GM19438 (cell line): ENCODE data around the gene LTV1.
A peak's percentile ranks its signal among the peaks of the same experiment; 100 is the strongest.
"Not testable (repeated sequence)": the region's sequence is repeated elsewhere in the genome, so short reads cannot be mapped to it uniquely, and the experiment has no call there.

Source experiments
- ATAC-seq: cut with Tn5 transposase; IDR thresholded peaks from one replicate; pipeline ENCODE4 v1.9.1; 2021; ENCODE audit warnings: low read depth; ENCODE audit not compliant: unreplicated experiment

Gene LTV1, protein sequence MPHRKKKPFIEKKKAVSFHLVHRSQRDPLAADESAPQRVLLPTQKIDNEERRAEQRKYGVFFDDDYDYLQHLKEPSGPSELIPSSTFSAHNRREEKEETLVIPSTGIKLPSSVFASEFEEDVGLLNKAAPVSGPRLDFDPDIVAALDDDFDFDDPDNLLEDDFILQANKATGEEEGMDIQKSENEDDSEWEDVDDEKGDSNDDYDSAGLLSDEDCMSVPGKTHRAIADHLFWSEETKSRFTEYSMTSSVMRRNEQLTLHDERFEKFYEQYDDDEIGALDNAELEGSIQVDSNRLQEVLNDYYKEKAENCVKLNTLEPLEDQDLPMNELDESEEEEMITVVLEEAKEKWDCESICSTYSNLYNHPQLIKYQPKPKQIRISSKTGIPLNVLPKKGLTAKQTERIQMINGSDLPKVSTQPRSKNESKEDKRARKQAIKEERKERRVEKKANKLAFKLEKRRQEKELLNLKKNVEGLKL

DNA sequence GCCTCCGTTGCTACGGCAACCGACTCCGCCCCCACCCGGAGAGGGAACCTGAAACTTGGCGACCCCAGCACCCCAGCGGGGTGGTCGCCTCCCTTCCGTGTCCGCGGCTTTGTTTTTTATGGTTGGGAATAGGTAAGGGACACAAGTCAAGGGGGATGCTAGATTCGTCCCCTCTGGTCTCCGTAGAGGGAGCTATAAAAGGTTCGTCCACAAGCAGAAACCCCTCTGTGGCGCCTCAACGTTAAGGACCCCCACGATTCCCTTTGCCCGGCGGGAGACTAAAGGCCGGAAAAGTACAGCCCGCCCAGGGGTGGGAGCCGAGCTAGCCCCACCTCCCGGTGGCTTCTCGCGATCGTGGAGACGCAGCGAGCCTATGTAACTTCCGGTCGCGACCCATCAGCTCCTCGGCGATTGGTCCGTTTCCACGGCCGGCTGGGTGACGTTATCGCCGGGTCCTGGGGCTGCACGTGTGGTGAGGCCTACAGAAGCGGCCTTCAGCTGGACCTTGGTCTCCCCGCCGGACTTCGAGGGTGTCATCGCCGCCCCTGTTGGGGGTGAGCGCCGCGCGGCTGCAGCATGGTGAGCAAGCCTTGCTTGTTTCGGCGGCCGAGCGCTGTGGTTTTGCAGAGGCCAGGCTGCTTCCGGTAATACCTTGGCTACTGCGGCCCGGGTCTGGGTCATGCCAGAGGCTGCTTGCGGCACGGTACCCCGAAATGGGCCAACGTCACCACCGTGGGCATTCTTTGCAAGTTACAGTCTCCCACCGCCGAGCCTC lies at the start of gene LTV1:
LTV1 (plus strand) TSS at position 437 of the 775 bp plus-strand sequence; CDS start at position 577, 140 bp downstream.
- ATAC-seq: peak; percentile 100

DNA sequence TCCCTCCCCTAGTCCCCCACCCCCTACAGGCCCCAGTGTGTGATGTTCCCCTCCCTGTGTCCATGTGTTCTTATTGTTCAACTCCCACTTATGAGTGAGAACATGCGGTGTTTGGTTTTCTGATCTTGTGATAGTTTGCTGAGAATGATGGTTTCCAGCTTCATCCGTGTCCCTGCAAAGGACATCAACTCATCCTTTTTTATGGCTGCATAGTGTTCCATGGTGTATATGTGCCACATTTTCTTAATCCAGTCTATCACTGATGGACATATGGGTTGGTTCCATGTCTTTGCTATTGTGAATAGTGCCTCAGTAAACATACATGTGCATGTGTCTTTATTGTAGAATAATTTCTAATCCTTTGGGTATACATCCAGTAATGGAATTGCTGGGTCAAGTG lies 46.6 kb upstream of the LTV1 start:
- not testable (repeated sequence) for ATAC-seq

- not testable (repeated sequence) for ATAC-seq
Observed at GRCh38 chr6:143798487-143798886, 44.7 kb upstream of the LTV1 start.

GRCh38 chr6:143802833-143803565 lies 40.1 kb upstream of the LTV1 start:
- no peak for ATAC-seq

- no peak for ATAC-seq
Observed at GRCh38 chr6:143803769-143804568, 39.2 kb upstream of the LTV1 start.

DNA sequence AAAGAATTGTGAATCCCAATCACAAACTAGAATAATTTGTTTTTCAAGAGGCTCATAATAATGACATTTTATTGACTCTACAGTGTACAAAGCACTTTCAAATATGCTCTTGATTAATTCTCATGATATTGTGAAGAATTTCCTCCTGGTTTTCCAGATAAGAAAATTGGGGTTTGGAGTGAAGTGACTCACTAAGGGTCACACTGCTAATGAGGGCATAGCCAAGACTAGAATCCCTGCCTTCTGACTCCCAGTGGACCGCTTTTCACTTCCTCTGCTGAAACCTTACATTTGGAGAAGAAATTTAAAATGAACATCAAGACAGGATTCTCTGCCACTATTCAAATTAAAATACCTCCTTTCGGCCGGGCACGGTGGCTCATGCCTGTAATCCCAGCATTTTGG lies 38.3 kb upstream of the LTV1 start:
- no peak for ATAC-seq

DNA sequence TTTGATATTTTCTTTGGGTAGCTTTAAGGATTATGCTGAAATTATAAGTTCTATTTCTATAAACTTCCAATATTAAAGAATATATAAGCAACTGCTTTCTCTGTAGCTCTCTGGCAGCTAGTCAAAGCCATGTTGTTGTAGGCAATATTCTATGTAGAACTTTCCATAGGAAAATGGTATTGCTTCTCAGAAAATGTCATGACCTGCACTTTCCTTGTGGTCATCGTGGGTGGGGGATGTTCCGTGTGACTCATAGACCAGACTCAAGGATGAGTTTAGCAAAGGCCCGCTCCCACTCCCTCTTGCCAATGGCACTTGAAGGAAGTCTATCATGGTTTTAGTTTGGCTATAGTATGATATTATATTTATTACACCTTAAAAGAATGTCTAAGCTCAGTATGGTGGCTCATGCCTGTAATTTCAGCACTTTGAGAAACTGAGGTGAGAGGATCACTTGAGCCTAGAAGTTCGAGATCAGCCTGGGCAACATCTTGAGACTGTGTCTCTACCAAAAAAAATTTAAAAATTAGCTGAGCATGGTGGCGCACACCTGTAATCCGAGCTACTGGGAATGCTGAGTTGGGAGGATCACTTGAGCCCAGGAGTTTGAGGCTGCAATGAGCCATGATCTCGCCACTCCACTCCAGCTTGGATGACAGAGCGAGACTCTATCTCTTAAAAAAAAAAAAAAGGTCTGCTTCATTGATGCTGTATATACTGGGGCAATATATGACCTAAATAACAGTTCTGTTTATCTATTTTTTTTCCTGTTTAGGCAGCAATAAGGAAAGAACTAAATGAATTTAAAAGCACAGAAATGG lies 36.6 kb upstream of the LTV1 start:
- no peak for ATAC-seq

GRCh38 chr6:143807103-143807772 lies 35.9 kb upstream of the LTV1 start:
- no peak for ATAC-seq

GRCh38 chr6:143810745-143811144 lies 32.4 kb upstream of the LTV1 start:
- ATAC-seq: no peak

- ATAC-seq: no peak
Observed at GRCh38 chr6:143811501-143812157, 31.5 kb upstream of the LTV1 start.

DNA sequence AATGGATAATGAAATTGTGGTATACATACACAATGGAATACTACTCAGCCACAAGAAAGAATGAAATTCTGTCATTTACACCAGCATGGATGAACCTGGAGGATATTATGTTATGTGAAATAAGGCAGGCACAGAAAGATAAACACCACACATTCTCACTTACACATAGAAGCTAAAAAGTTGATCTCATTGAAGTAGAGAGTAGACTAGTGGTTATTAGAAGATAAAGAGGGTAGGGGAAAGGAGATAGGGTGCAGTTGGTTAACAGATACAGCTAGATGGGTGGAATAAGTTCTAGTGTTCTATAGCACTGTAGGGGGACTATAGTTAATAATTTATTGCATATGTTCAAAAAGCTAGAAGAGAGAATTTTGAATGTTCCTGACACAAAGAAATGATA lies 25.5 kb upstream of the LTV1 start:
- no peak for ATAC-seq

GRCh38 chr6:143821359-143821758 lies 21.8 kb upstream of the LTV1 start:
- ATAC-seq: no peak

DNA sequence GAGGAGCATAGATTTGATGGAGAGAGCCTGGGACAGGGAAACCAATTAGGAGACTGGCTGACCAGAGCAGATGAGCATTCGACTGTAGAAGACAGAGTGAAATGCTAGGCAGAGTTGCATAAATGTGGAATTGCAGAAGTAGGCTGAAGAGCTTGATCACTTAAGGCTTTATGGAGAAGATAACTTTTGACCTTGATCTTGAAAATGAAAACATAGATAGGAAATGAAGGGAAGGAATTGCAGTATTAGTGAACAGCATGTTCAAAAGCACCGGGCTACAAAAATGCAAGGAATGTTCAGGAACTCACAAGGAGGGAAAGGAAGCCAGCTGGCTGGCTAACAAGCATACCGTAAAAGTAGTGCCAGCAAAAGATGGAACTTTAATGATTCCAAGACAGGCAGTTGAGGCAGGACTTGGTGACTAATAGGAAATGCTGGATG lies 20.5 kb upstream of the LTV1 start:
- no peak for ATAC-seq

DNA sequence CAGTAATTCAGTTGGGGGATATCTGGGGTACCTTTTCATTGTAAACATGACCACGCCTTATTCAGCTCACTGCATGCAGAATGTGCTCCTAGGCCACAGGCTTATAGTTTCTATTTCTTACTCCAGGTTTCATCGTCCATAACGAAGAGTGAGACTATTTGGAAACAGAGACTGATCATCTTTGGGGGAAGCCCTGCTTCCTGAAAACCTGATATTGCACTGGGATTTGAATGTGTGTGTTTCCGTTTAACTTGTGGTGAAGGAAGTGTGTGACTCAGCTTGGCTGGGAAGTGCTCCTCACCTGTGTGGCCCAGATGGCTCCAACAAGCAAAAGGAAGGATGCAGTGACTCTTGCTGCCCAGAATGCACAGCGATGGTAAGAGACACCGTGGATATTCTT lies 19.6 kb upstream of the LTV1 start:
- ATAC-seq: no peak

DNA sequence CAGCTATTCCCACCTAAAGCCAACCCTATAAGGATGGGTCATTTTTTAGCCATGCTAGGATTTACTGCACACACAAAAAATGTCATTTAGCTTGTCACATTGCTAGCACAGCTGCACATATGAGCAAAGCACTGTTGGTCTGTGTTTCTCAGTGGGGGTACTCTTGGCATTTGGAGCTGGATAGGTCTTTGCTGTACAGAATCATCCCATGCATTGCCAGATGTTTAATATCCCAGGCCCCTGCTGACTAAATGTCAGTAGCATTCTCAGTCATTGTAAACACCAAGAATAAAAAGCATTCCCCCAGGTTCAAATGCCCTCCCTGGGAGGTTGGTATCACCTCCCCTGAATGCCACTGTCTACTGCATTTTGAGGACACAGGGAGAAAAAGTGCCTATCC lies 14.6 kb upstream of the LTV1 start:
- no peak for ATAC-seq

DNA sequence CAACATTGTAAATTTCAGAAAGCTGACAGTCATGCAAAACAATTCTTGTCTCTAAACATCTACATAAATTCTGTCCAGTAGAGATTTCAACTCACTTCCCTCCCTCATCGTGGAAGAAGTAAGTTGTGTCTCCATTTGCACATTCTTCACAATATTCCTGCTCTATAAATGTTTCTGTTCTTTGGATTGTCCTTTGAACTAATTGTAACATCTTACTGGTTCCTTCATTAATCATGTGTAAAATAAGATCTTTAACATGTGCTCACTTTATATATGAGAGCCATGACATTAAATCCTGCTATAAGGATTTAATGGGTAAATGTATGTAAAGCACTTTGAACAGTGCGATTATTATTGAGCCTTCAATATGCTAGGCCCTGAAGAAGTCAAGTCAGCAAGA lies 7.0 kb upstream of the LTV1 start:
- no peak for ATAC-seq

DNA sequence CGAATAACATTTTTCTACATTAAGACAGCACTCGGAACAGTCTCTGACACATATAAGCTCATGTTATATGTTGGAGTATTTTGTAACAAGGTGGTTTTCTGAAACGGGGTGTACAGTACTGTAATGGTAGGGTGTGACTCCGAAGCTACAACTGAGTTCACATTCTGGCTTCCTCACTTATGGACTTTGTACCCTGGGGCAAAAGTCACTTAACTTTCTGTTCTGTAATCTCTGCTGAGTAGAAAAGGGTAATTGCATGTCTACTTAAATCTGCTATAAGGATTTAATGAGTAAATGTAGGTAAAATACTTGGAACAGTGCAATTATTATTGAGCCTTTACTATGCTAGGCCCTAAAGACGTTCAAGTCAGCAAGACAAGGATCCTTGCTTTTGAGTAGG lies 4.7 kb upstream of the LTV1 start:
- no peak for ATAC-seq

DNA sequence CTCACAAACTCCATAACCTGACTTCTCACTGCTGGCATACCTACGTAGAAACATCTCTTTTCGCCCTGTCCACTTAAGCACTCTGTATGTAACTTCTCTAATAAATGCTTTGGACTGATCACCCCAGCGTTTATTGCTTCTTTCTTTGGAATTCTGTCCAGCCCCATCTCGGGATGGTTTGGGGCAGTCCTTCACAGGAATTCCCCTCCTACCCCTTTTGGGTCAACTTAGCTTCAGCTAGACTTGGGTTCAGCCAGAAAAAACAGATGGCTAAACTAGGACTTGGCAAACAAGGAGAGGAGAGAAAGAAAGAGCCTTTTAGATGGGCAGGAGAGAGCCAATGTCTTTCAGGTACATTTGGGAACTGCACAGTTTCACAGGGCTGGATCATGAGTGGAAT lies 3.9 kb upstream of the LTV1 start:
- ATAC-seq: no peak
